Vagina (tissue), 2 donors: Measurements from ENCODE around the gene MGST2.

Experiments used
- CTCF ChIP-seq, 3 experiments: fragments of 450-650 bp in 2 of 3; fragments of 200-600 bp in 1 of 3; sonication (generic) in 1 of 3; IDR thresholded peaks; one replicate each; pipeline ENCODE4 v1.5.1; 2017 to 2019; ENCODE audit warnings: antibody characterized with exemption in 3 of 3, mild to moderate bottlenecking in 2 of 3, moderate library complexity in 2 of 3
- POLR2AphosphoS5 ChIP-seq, 2 donors: sonication (generic); formaldehyde crosslinking; IDR thresholded peaks; one replicate each; pipeline ENCODE4 v1.9.0; 2017; ENCODE audit warnings: antibody characterized with exemption in 2 of 2, mild to moderate bottlenecking in 2 of 2, low read depth in 1 of 2; ENCODE audit not compliant: insufficient read depth in 1 of 2

- TF ChIP-seq CTCF (IDR thresholded peaks at IDR 0.05) (no peak), POLR2AphosphoS5 (IDR thresholded peaks at IDR 0.05; ENCODE audit: insufficient read depth in 1 of 2, low read depth in 1 of 2) (no peak)
Measured at GRCh38 chr4:139721789-139722188, 56.2 kb downstream of the MGST2 start.
